NCI-H2171 treated with DMSO at 0.1 percent for 48 hours (cell line): ENCODE data around the gene RBM8A.

Experiments used
- DNase-seq: peaks from one replicate; lab custom pipeline; 2025; lab: John Stamatoyannopoulos, UW

RBM8A gene

DNA sequence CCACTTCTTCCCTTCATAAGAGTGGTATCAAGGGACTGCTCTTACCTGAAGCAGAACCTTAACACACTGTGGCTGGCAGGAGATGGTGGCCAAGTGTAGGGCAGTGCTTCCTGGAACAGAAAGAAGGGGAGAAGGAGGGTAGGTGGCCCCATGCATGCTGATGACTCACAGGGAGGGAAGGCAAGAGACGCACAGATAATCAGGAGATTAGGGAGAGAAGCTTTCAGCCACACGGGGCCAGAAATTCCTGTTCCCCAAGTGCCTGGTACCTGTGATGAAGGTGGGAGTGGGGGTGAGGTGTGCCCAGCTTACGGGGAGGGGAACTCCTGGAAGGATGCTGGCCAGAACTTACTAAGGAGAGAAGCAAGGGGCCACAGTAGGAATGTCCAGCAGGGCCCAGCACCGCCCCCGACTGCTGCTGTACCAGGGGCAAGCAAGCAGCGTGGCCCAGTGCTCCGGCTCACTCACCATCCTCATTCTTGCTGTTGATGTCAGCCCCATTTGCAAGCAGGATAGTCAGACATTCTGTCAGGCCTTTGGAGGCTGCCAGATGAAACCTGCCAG, 49.3 kb downstream of the RBM8A start:
- DNase-seq: no peak

DNA sequence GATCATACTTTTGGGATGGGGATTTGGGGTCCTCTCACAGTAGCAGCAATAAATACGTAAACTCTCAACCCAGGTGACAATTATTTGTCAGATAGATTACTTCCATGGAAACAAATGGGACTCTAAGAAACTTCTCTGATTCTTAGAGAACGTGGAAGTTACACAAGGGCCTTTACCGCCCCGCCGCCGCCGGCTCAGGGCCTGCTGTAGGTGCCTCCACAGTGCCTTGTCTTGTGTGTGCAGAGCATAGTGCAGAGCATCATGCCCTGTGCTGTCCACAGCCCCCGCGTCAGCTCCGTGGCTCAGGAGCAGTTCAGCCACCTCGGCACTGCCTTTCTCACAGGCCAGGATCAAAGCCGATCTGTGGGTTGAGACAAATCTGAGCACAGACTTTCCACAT, 52.6 kb downstream of the RBM8A start:
- DNase-seq: no peak

DNA sequence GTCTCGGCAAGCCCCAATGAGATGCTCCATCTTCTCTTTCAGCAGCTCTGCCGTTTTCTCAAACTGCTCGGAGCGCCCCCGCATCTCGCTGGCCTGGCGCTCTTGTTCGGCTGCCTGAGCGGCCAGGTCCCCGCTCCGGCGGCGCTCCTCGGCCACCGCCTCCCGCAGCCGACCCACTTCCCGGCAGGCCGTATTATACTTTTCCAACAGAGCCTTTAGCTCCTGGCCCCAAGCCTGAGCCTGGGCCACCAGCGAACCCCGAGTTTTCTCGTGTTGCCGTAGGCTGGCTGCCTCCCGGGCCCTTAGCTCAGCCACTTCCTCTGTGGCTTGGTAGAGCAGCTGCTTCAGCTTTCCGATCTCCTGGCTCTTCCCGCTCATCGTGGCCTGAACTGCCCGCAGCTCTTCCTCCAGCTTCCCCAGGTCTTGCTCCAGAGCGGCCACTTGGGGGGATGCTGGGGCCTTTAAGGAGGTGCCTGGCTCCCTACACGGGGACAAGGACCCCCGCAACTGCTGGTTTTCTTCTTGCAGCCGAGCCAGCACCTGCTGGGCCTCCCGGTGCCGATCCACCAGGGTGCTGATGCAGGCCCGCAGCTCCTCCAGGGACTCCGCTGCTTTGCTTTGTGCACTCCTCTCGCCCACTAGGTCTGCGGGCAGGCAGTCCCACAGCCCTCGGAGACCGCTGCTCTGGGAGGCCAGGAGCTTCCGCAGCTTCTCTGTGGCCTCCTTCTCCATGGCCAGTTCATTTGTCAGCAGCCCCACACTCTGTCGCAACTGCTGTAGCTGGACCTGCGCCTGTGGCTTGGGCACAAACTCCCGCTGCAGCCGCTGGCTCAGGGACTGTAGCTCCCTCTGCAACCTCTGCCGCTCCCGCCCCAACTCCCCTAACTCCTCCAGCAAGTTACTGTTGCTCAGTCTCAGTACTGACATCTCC, 55.0 kb downstream of the RBM8A start:
- no peak for DNase-seq
